GM21723 (cell line): ENCODE measurements around the gene TENM4.
"Not testable (repeated sequence)": the region's sequence is repeated elsewhere in the genome, so short reads cannot be mapped to it uniquely, and the experiment has no call there.

Experiments
- ATAC-seq: cut with Tn5 transposase; IDR thresholded peaks from one replicate; pipeline ENCODE4 v1.9.1; 2021; ENCODE audit warnings: mild to moderate bottlenecking, moderate library complexity; ENCODE audit not compliant: unreplicated experiment

TENM4 gene

GRCh38 chr11:79222163-79222562, 218.7 kb downstream of the TENM4 start:
- ATAC-seq: not testable (repeated sequence)

DNA sequence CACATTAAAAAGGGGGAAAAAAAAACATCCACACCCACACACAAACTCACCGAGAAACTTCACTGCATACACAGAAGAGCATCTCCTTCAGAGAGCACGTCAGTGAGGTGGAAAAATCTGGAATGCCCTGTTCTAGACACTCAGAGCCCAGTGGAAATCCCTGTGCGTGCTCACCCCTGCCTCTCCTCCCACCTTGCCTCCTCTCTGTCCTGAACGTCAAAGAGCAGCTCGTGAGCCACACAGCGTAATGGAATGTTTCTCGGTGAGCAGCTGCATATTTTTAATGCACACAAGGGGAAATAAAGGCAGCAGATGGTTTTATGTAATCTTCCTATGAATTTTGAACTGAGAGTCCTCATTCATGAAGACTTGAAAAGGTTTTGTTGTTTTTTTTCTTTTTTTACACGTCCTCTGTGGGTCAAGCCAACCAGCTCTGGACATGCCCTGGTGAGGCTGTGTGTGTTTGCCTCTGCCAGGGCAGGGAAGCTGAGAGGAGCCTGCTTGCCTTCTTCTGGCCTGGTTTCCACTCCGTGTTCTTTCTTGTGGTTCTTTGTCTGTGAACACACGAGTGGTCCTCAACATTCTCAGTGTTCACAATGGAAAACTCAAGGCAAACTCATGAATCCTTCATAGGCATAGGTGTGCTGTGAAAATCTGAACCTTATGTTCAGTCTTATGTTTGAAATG, 219.2 kb downstream of the TENM4 start:
- ATAC-seq: no peak

DNA sequence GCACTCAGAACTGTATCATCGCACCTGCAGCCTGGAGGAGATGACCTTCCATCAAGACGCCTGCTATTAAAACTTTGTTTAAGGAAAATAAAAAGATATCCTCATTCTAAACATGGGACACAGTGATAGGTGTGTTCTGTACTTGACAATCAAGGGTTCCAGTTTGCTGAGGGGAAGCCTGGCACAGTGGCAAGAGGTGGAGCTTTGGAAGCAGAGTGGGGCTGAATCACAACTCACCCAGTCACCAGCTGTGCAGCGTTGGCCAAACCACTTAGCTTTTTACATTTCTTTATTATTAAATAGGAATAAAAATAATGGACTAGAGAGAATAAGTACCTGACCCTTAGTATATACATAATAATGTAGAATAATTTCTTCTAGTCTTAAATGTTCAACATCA, 220.7 kb downstream of the TENM4 start:
- ATAC-seq: no peak

GRCh38 chr11:79219186-79220045, 221.4 kb downstream of the TENM4 start:
- ATAC-seq: no peak

DNA sequence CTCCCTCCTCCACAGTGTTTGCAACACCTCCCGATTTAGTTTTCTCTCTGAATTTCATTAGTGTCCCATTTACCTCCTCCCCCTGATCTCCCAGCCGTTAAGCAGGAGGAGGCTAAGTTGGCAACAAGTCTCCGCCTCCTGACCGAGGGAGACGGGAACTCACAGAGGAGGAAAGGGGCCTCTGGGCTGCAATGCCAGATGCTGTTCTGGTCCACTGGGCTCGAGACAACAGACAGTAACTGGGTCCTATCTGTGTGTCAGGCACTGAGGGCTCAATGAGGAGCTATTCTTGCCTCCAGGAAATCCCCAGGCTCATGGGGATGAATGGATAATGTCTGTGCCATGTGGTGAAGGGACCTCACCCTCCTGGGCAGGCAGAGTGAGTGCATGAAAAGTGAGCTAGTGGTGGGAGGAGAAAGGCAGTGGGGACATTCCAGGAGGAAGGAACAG, 228.1 kb downstream of the TENM4 start:
- no peak for ATAC-seq

- ATAC-seq: no peak
Observed at GRCh38 chr11:79209540-79210266, 231.1 kb downstream of the TENM4 start.

GRCh38 chr11:79208126-79208525, 232.7 kb downstream of the TENM4 start:
- ATAC-seq: peak; percentile 56

DNA sequence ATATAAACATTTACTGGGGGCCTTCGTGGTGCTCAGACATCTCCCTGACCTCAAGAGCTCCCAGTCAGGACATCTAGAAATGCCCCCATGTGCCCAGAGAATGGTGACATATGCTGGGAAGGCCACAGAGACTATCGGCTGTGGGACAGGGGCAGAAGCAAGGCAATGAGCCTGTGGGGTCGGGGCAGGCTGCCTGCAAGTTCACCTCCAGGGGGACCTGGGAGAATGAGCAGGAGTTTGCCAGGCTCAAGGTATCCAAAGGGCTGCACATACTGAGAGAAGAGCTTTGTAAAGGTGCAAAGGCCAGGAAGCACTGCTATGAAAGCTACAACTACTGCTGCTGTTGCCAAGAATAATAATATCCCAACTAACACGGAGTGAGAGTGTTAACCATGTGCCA, 233.9 kb downstream of the TENM4 start:
- ATAC-seq: no peak

DNA sequence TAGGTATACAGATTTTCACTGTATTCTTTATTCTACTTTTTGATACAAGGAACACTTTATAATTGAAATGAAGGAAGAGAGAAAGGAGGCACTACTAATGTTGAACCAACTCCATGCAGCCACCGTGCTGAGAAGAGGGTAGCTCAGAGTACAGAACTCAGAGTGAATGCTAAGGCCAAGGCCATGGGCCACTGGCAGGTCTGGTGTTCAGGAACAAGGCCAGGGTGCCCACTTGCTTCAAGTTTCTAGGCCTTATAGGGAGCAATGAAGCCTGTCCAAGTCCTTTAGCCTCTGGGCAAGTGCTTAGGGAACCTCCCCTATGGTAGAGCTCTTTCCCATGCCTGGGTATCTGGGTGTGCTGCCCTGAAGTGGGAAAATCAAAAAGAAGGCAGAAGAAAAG, 235.0 kb downstream of the TENM4 start:
- no peak for ATAC-seq

GRCh38 chr11:79201677-79202347, 239.0 kb downstream of the TENM4 start:
- ATAC-seq: peak; percentile 77

- no peak for ATAC-seq
Observed at GRCh38 chr11:79200398-79201070, 240.3 kb downstream of the TENM4 start.

GRCh38 chr11:79199729-79200354, 241.0 kb downstream of the TENM4 start:
- no peak for ATAC-seq

DNA sequence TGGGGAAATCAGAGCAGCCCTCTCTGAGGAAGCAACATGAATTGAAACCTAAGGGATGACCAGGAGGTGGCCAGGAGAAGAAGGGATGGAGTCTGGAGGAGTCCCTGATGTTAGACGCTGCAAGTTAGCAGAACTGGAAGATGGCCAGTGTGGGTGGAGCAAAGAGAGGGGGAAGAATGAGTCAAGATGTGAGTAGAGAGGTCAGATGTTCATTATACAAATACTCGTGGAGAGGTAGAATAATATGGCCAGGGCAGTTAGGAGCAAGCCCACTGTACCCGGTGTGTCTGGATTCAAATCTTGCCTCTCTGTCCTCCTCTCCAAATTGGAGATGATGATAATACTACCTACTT, 242.0 kb downstream of the TENM4 start:
- no peak for ATAC-seq

DNA sequence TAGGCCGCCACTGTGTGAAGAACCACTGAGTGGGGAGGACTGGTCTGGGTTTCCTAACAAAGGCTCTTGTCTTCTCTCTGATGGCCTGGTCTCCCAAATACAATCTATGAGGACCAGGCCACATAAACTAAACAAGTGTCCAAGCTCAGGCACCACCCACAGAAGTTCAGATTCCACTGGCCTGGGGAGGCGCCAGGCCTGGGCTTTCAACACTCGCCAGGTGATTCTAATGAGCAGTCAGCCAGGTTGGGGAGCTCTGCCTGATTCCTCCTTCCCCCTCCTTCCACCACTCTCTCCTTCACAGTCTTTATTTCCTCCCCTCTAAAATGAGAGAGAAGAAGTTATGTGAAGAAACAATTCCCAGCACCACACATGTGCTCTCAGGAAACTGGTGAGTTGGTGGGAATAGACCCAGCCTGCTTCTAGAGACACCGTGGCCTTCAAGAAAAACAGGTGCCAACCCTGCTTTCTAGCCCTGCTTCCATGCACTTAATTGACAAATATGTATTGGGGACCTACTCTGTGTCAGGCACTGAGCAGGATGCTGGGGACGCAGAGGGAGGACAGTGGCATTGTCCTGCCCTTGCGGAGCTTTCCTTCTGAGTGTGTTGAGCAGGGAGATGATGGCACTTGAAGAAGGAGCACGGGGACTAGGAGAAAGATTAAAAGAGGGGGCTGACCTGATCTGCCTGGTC, 242.5 kb downstream of the TENM4 start:
- ATAC-seq: no peak

- no peak for ATAC-seq
Observed at GRCh38 chr11:79196950-79197349, 243.9 kb downstream of the TENM4 start.

GRCh38 chr11:79195209-79195608, 245.6 kb downstream of the TENM4 start:
- no peak for ATAC-seq

- ATAC-seq: no peak
Observed at GRCh38 chr11:79193663-79194310, 247.0 kb downstream of the TENM4 start.

DNA sequence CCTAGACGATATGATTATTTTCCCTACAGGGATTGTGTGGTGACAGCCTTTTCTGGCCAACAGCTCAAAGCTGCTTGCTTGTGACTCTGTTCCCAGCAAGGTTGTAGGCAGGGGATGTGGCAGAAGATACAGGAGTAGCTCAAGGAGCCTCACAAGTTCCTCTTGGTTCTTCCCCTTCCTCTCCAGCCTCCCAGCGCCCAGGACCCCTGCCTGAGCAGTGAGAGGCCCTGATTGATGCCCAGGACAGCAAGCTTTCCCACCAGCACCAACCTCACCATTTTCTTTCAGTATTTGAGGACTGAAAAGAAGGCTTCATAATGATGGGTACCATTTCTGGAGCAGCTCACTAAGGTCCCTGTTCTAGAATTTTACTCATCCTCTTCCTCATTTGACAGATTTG, 248.0 kb downstream of the TENM4 start:
- no peak for ATAC-seq

- ATAC-seq: not testable (repeated sequence)
Observed at GRCh38 chr11:79191716-79192115, 249.1 kb downstream of the TENM4 start.
